GM18520 (cell line): ENCODE results near the gene WRAP73.
"Not testable (repeated sequence)": the region's sequence is repeated elsewhere in the genome, so short reads cannot be mapped to it uniquely, and the experiment has no call there.

Experiments
- ATAC-seq: cut with Tn5 transposase; IDR thresholded peaks from one replicate; pipeline ENCODE4 v1.9.1; 2021; ENCODE audit not compliant: unreplicated experiment

Gene WRAP73

GRCh38 chr1:3599286-3599811, 50.6 kb downstream of the WRAP73 start:
- ATAC-seq, result no peak

- ATAC-seq, result no peak
Measured at GRCh38 chr1:3598522-3599285, 51.2 kb downstream of the WRAP73 start.

- ATAC-seq, result no peak
Measured at GRCh38 chr1:3598051-3598491, 51.8 kb downstream of the WRAP73 start.

GRCh38 chr1:3597599-3597964, 52.3 kb downstream of the WRAP73 start:
- ATAC-seq, result no peak

GRCh38 chr1:3596663-3597598, 53.0 kb downstream of the WRAP73 start:
- no peak for ATAC-seq

- no peak for ATAC-seq
Measured at GRCh38 chr1:3595949-3596348, 54.0 kb downstream of the WRAP73 start.

- ATAC-seq, result no peak
Measured at GRCh38 chr1:3594706-3595377, 55.1 kb downstream of the WRAP73 start.

GRCh38 chr1:3593745-3594144, 56.2 kb downstream of the WRAP73 start:
- no peak for ATAC-seq

GRCh38 chr1:3593334-3593733, 56.6 kb downstream of the WRAP73 start:
- ATAC-seq, result no peak

- ATAC-seq, result no peak
Measured at GRCh38 chr1:3590951-3591865, 58.7 kb downstream of the WRAP73 start.

- ATAC-seq, result no peak
Measured at GRCh38 chr1:3590139-3590763, 59.7 kb downstream of the WRAP73 start.

GRCh38 chr1:3588395-3588794, 61.5 kb downstream of the WRAP73 start:
- no peak for ATAC-seq

GRCh38 chr1:3586986-3587759, 62.7 kb downstream of the WRAP73 start:
- no peak for ATAC-seq

- ATAC-seq, result no peak
Measured at GRCh38 chr1:3585940-3586568, 63.8 kb downstream of the WRAP73 start.

GRCh38 chr1:3585353-3585868, 64.5 kb downstream of the WRAP73 start:
- ATAC-seq, result not testable (repeated sequence)

- no peak for ATAC-seq
Measured at GRCh38 chr1:3584915-3585314, 65.0 kb downstream of the WRAP73 start.

- ATAC-seq, result not testable (repeated sequence)
Measured at GRCh38 chr1:3583751-3584150, 66.2 kb downstream of the WRAP73 start.
